K562 (cell line): ENCODE measurements around the gene P3H4.

Experiments
- EP300 ChIP-seq: IDR thresholded peaks from 2 replicates; pipeline ENCODE4 v1.6.1; 2012; ENCODE audit warnings: low read length, improper control_type of control experiment
- EZH2 ChIP-seq: IDR thresholded peaks from 2 replicates; pipeline ENCODE4 v1.6.1; 2012; ENCODE audit warnings: low read depth, mild to moderate bottlenecking, inconsistent platforms, low read length, borderline replicate concordance
- HMG20A ChIP-seq: fragments of 450-650 bp; formaldehyde crosslinking; conservative IDR thresholded peaks from 2 replicates; pipeline ENCODE4 v1.4.0; 2020; ENCODE audit warnings: mild to moderate bottlenecking, mixed read lengths
- JUN ChIP-seq, 2 experiments: sonication (generic) in 1 of 2; formaldehyde crosslinking in 1 of 2; IDR thresholded peaks; 2 replicates each; pipeline versions ENCODE4 v1.6.1 to v1.8.0; 2012 to 2022; ENCODE audit warnings: borderline replicate concordance in 2 of 2, mild to moderate bottlenecking in 2 of 2, improper control_type of control experiment in 1 of 2, low read depth in 1 of 2, low read length in 1 of 2, missing genetic modification reagents in 1 of 2
- NCOA2 ChIP-seq, 2 experiments: fragments of 450-650 bp; IDR thresholded peaks; 2 replicates each; pipeline ENCODE4 v1.6.1; 2018; ENCODE audit warnings: mild to moderate bottlenecking in 2 of 2, moderate library complexity in 1 of 2; ENCODE audit not compliant: partially characterized antibody in 2 of 2
- NEUROD1 ChIP-seq: fragments of 150-350 bp; IDR thresholded peaks from 2 replicates; pipeline ENCODE4 v1.6.1; 2014; ENCODE audit warnings: borderline replicate concordance, low read length, low read depth; ENCODE audit not compliant: partially characterized antibody
- RFX5 ChIP-seq: IDR thresholded peaks from 2 replicates; pipeline ENCODE4 v1.6.1; 2011; ENCODE audit warnings: low read depth, mild to moderate bottlenecking, improper control_type of control experiment, low read length
- ZNF79 ChIP-seq: fragments of 250-450 bp; sonication (Bioruptor Pico); IDR thresholded peaks from 2 replicates; pipeline ENCODE4 v1.4.0; 2020; ENCODE audit warnings: low read depth, mild to moderate bottlenecking, moderate library complexity
- TF ChIP-seq, protein P1 (sequence below), 2 experiments: fragments of 450-650 bp; formaldehyde crosslinking in 1 of 2; IDR thresholded peaks; 2 replicates each; pipeline versions ENCODE4 v1.4.0 to v1.6.1; 2014 to 2020; ENCODE audit warnings: mild to moderate bottlenecking in 2 of 2, borderline replicate concordance in 1 of 2, low read depth in 1 of 2
- TF ChIP-seq, protein P2 (sequence below): fragments of 450-650 bp; IDR thresholded peaks from 2 replicates; pipeline ENCODE4 v1.6.1; 2017; ENCODE audit warnings: antibody characterized with exemption, mild to moderate bottlenecking
- TF ChIP-seq, protein P3 (sequence below), 3 experiments: IDR thresholded peaks in 2 of 3; conservative IDR thresholded peaks in 1 of 3; 2 replicates each; pipeline ENCODE4 v1.5.1; 2011 to 2012; ENCODE audit warnings: low read length in 3 of 3, mild to moderate bottlenecking in 3 of 3, control low read depth in 2 of 3, improper control_type of control experiment in 1 of 3, inconsistent platforms in 1 of 3, low read depth in 1 of 3, mixed read lengths in 1 of 3, moderate library complexity in 1 of 3; ENCODE audit not compliant: insufficient read depth in 2 of 3
- TF ChIP-seq, protein P4 (sequence below): fragments of 250-450 bp; sonication (Bioruptor Pico); IDR thresholded peaks from 2 replicates; pipeline ENCODE4 v1.5.0; 2022; ENCODE audit warnings: mild to moderate bottlenecking
- TF ChIP-seq, protein P5 (sequence below): fragments of 450-650 bp; formaldehyde crosslinking; IDR thresholded peaks from 2 replicates; pipeline ENCODE4 v1.4.0; 2020; ENCODE audit warnings: mild to moderate bottlenecking, mixed read lengths

DNA sequence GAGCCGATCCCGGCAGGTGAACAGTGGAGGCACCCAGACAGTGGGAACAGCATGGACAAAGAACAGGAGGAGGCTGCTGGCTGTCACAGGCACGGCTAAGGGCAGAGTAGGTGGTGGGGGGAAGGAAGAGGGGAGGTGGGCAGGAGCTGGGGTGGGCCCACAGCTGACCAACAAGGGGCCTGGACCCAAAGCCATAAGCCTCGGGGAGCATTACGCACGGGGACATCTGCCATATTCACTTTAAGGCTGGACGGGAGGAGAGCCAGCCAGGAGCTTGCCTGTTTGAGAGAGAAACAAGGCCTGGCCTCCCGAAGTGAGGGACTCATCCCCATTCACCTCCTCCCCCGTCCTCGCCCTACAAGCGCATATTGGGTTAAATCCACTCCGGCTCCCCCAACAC lies 57.7 kb downstream of the P3H4 start:
- no peak for TF ChIP-seq HMG20A
- no peak for TF ChIP-seq EP300
- TF ChIP-seq ZNF79 (CRISPR knock-in tag), result no peak
- TF ChIP-seq NCOA2 (IDR thresholded peaks at IDR 0.05; ENCODE audit: partially characterized antibody in 2 of 2), result no peak
- TF ChIP-seq, protein P1, sequence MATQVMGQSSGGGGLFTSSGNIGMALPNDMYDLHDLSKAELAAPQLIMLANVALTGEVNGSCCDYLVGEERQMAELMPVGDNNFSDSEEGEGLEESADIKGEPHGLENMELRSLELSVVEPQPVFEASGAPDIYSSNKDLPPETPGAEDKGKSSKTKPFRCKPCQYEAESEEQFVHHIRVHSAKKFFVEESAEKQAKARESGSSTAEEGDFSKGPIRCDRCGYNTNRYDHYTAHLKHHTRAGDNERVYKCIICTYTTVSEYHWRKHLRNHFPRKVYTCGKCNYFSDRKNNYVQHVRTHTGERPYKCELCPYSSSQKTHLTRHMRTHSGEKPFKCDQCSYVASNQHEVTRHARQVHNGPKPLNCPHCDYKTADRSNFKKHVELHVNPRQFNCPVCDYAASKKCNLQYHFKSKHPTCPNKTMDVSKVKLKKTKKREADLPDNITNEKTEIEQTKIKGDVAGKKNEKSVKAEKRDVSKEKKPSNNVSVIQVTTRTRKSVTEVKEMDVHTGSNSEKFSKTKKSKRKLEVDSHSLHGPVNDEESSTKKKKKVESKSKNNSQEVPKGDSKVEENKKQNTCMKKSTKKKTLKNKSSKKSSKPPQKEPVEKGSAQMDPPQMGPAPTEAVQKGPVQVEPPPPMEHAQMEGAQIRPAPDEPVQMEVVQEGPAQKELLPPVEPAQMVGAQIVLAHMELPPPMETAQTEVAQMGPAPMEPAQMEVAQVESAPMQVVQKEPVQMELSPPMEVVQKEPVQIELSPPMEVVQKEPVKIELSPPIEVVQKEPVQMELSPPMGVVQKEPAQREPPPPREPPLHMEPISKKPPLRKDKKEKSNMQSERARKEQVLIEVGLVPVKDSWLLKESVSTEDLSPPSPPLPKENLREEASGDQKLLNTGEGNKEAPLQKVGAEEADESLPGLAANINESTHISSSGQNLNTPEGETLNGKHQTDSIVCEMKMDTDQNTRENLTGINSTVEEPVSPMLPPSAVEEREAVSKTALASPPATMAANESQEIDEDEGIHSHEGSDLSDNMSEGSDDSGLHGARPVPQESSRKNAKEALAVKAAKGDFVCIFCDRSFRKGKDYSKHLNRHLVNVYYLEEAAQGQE (IDR thresholded peaks at IDR 0.05; ENCODE audit: borderline replicate concordance), result no peak
- TF ChIP-seq, protein P1 (CRISPR knock-in tag; IDR thresholded peaks at IDR 0.05; ENCODE audit: low read depth), result no peak
- no peak for TF ChIP-seq EZH2
- TF ChIP-seq NEUROD1, result no peak
- TF ChIP-seq, protein P2, sequence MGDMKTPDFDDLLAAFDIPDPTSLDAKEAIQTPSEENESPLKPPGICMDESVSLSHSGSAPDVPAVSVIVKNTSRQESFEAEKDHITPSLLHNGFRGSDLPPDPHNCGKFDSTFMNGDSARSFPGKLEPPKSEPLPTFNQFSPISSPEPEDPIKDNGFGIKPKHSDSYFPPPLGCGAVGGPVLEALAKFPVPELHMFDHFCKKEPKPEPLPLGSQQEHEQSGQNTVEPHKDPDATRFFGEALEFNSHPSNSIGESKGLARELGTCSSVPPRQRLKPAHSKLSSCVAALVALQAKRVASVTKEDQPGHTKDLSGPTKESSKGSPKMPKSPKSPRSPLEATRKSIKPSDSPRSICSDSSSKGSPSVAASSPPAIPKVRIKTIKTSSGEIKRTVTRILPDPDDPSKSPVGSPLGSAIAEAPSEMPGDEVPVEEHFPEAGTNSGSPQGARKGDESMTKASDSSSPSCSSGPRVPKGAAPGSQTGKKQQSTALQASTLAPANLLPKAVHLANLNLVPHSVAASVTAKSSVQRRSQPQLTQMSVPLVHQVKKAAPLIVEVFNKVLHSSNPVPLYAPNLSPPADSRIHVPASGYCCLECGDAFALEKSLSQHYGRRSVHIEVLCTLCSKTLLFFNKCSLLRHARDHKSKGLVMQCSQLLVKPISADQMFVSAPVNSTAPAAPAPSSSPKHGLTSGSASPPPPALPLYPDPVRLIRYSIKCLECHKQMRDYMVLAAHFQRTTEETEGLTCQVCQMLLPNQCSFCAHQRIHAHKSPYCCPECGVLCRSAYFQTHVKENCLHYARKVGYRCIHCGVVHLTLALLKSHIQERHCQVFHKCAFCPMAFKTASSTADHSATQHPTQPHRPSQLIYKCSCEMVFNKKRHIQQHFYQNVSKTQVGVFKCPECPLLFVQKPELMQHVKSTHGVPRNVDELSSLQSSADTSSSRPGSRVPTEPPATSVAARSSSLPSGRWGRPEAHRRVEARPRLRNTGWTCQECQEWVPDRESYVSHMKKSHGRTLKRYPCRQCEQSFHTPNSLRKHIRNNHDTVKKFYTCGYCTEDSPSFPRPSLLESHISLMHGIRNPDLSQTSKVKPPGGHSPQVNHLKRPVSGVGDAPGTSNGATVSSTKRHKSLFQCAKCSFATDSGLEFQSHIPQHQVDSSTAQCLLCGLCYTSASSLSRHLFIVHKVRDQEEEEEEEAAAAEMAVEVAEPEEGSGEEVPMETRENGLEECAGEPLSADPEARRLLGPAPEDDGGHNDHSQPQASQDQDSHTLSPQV, result no peak
- TF ChIP-seq RFX5, result no peak
- TF ChIP-seq, protein P3, sequence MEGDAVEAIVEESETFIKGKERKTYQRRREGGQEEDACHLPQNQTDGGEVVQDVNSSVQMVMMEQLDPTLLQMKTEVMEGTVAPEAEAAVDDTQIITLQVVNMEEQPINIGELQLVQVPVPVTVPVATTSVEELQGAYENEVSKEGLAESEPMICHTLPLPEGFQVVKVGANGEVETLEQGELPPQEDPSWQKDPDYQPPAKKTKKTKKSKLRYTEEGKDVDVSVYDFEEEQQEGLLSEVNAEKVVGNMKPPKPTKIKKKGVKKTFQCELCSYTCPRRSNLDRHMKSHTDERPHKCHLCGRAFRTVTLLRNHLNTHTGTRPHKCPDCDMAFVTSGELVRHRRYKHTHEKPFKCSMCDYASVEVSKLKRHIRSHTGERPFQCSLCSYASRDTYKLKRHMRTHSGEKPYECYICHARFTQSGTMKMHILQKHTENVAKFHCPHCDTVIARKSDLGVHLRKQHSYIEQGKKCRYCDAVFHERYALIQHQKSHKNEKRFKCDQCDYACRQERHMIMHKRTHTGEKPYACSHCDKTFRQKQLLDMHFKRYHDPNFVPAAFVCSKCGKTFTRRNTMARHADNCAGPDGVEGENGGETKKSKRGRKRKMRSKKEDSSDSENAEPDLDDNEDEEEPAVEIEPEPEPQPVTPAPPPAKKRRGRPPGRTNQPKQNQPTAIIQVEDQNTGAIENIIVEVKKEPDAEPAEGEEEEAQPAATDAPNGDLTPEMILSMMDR (IDR thresholded peaks at IDR 0.05 in 2 of 3, conservative IDR thresholded peaks at IDR 0.05 in 1 of 3; ENCODE audit: insufficient read depth in 2 of 3, low read depth in 1 of 3, low read length in 3 of 3), result no peak
- no peak for TF ChIP-seq JUN (IDR thresholded peaks at IDR 0.05; ENCODE audit: borderline replicate concordance, low read depth, low read length)
- no peak for TF ChIP-seq JUN (CRISPR knock-in tag; IDR thresholded peaks at IDR 0.05; ENCODE audit: borderline replicate concordance)
- TF ChIP-seq, protein P4, sequence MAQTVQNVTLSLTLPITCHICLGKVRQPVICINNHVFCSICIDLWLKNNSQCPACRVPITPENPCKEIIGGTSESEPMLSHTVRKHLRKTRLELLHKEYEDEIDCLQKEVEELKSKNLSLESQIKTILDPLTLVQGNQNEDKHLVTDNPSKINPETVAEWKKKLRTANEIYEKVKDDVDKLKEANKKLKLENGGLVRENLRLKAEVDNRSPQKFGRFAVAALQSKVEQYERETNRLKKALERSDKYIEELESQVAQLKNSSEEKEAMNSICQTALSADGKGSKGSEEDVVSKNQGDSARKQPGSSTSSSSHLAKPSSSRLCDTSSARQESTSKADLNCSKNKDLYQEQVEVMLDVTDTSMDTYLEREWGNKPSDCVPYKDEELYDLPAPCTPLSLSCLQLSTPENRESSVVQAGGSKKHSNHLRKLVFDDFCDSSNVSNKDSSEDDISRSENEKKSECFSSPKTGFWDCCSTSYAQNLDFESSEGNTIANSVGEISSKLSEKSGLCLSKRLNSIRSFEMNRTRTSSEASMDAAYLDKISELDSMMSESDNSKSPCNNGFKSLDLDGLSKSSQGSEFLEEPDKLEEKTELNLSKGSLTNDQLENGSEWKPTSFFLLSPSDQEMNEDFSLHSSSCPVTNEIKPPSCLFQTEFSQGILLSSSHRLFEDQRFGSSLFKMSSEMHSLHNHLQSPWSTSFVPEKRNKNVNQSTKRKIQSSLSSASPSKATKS (CRISPR knock-in tag), result no peak
- TF ChIP-seq, protein P5, sequence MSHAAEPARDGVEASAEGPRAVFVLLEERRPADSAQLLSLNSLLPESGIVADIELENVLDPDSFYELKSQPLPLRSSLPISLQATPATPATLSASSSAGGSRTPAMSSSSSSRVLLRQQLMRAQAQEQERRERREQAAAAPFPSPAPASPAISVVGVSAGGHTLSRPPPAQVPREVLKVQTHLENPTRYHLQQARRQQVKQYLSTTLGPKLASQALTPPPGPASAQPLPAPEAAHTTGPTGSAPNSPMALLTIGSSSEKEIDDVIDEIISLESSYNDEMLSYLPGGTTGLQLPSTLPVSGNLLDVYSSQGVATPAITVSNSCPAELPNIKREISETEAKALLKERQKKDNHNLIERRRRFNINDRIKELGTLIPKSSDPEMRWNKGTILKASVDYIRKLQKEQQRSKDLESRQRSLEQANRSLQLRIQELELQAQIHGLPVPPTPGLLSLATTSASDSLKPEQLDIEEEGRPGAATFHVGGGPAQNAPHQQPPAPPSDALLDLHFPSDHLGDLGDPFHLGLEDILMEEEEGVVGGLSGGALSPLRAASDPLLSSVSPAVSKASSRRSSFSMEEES (CRISPR knock-in tag), result no peak
